Measurements from ENCODE around the gene EEA1.

The EEA1 gene

DNA sequence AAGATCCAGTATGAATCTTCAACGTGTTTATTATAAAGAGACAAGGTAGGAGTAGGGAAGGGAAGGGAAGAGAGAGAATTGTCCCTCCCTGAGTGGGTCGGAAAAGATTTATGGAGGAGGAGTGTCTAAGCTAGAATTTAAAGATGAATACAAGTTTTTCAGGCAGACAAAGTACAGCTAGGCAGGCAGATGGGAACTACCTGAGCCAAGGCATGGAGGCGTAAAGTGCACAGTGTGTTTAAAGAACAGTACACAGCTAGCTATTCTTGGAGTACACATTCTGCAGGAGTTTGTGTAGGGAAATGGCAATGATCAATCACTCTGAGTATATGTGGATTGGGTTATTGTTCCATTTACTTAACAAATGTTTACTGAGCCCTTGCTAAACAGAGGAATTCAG, 206.2 kb downstream of the EEA1 start:
- Histone ChIP-seq H3K9me3 (ENCODE audit: control insufficient read depth, insufficient read depth, low read length) (no peaks in the 10 kb centered on the region), H3K36me3 (ENCODE audit: control insufficient read depth, insufficient read depth, low read length) (no peaks in the 10 kb centered on the region), H3K27me3 (ENCODE audit: control insufficient read depth, insufficient read depth, low read length) (no peaks in the 10 kb centered on the region; the same call in 1 of the 2 replicates), H3K4me3 (ENCODE audit: low read length) (no peak overlapping the region), H3K27ac (ENCODE audit: low read length) (no peak overlapping the region), H3K4me1 (ENCODE audit: control insufficient read depth, insufficient read depth, low read length) (no peaks in the 10 kb centered on the region)
- no peak for DNase-seq (ENCODE audit: low read depth, low spot score)
- WGBS (ENCODE audit: insufficient coverage, insufficient read length), result no CpG with 5 or more reads among the region's 3 CpGs

DNA sequence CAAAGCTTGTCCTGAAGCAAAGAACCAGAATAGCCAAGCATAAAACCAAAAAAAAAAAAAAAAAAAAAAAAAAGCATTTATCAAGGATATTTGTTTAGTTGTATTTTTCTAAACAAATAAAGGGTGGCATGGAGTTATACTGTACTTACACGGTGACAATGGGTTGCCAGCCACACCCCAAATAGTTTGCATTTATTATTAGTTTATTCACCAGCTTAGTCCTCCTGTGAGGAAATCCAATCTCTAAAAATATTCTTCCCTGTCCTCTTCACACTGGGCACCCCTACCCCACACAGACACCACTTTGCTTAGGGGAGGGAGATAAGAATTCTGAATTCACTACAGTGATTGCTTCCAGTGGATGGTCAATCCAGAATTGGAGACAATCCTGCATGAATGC, 207.4 kb downstream of the EEA1 start:
- Histone ChIP-seq H3K27me3 (ENCODE audit: control insufficient read depth, insufficient read depth, low read length) (no peaks in the 10 kb centered on the region; the same call in 1 of the 2 replicates), H3K4me3 (ENCODE audit: low read length) (no peak overlapping the region), H3K9me3 (ENCODE audit: control insufficient read depth, insufficient read depth, low read length) (no peaks in the 10 kb centered on the region), H3K27ac (ENCODE audit: low read length) (no peak overlapping the region), H3K36me3 (ENCODE audit: control insufficient read depth, insufficient read depth, low read length) (no peaks in the 10 kb centered on the region), H3K4me1 (ENCODE audit: control insufficient read depth, insufficient read depth, low read length) (no peaks in the 10 kb centered on the region; the same call in 1 of the 2 replicates)
- no peak for DNase-seq (ENCODE audit: low read depth, low spot score)
- no CpG with 5 or more reads among the region's 1 CpG for WGBS (ENCODE audit: insufficient coverage, insufficient read length)

DNA sequence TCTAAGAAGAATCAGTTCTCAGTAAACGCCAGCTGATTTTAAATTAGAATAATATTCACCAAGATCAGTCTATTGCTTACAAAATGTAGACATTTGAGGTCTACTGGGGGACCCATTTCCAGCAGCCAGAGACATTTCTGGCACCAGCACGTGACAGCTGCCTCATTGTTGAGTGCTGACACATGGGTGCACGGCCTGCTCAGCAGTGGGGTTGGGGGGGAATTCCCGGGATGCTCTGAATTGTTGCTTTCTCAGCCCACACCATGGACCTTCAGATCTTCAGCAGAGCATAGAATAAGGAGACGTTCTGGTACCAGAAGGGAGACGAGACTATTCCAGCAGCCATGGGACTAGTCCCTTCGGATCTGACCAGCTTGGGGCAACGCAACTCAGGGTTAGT, 208.0 kb downstream of the EEA1 start:
- no peak for DNase-seq (ENCODE audit: low read depth, low spot score)

More for the DNA sequence above, 208.0 kb downstream of the EEA1 start:
- H3K27me3 ChIP-seq (ENCODE audit: control insufficient read depth, insufficient read depth, low read length), result no peaks in the 10 kb centered on the region; the same call in 1 of the 2 replicates
- H3K27ac ChIP-seq (ENCODE audit: low read length), result no peak overlapping the region
- WGBS (ENCODE audit: insufficient coverage, insufficient read length), result no CpG with 5 or more reads among the region's 8 CpGs
- H3K9me3 ChIP-seq (ENCODE audit: control insufficient read depth, insufficient read depth, low read length), result no peaks in the 10 kb centered on the region
- no peaks in the 10 kb centered on the region; the same call in 1 of the 2 replicates for H3K4me1 ChIP-seq (ENCODE audit: control insufficient read depth, insufficient read depth, low read length)
- no peaks in the 10 kb centered on the region for H3K36me3 ChIP-seq (ENCODE audit: control insufficient read depth, insufficient read depth, low read length)
- no peak overlapping the region for H3K4me3 ChIP-seq (ENCODE audit: low read length)
